ENCODE data around the gene HOXA4. TPM values are rescaled to one million over a fixed set of nuclear protein-coding genes. Genes with fewer than 3 reads are reported as not detected.

The HOXA4 gene
- total RNA-seq, 3 donors from 2014 or later (not counting 1 experiment from before 2014, with no cell fraction given): 0.52 to 2.1 (median 0.63) TPM

- intact Hi-C loops (cut with micrococcal nuclease): loop anchor here (5.0 kb wide), 2 partner anchors 32 to 58 kb away; partner anchors contain the start of genes HOXA1 and HOXA11
- no peak overlapping the region for H3K27ac ChIP-seq (ENCODE audit: low read length)
- ATAC-seq (no peak), DNase-seq (peak in 1 of 2 donors; percentile 56)
- 8% methylated on average over 47 of the region's 48 CpGs for WGBS (ENCODE audit: insufficient coverage)
- H3K27me3 Mint-ChIP-seq (ENCODE audit: low read depth in 2 of 2): peaks cover 80 to 91% of the 10 kb centered on the region in 2 donors
- no peaks in the 10 kb centered on the region for H3K9me3 Mint-ChIP-seq
- peaks cover 70% of the 10 kb centered on the region for H3K4me1 ChIP-seq (ENCODE audit: control insufficient read depth, insufficient read depth, low read length)
- no peaks in the 10 kb centered on the region for H3K36me3 ChIP-seq (ENCODE audit: control insufficient read depth, insufficient read depth, low read length)
- H3K4me3 Mint-ChIP-seq: peak overlapping the region; percentile 83
- H3K36me3 Mint-ChIP-seq: no peaks in the 10 kb centered on the region
- H3K4me3 ChIP-seq (ENCODE audit: low read length): no peak overlapping the region
- TF ChIP-seq CTCF (IDR thresholded peaks at IDR 0.05): no peak
- no peaks in the 10 kb centered on the region for H3K9me3 ChIP-seq (ENCODE audit: control insufficient read depth, insufficient read depth, low read length)
- peak overlapping the region in 1 of 2 donors; percentile 64 for H3K27ac Mint-ChIP-seq
- H3K27me3 ChIP-seq (ENCODE audit: control insufficient read depth, insufficient read depth, low read length): peaks cover 86% of the 10 kb centered on the region
- H3K4me1 Mint-ChIP-seq: peaks cover 47 to 66% of the 10 kb centered on the region in 2 donors
Measured at GRCh38 chr7:27154901-27155815, 24.6 kb upstream of the HOXA4 start.

- no peak overlapping the region for H3K4me3 ChIP-seq (ENCODE audit: low read length)
- Mint-ChIP-seq H3K27ac (peak overlapping the region in 1 of 2 donors; percentile 61), H3K36me3 (no peaks in the 10 kb centered on the region), H3K9me3 (no peaks in the 10 kb centered on the region), H3K27me3 (ENCODE audit: low read depth in 2 of 2) (peaks cover 74 to 86% of the 10 kb centered on the region in 2 donors), H3K4me1 (peaks cover 40 to 60% of the 10 kb centered on the region in 2 donors), H3K4me3 (peak overlapping the region; percentile 83)
- intact Hi-C loops (cut with micrococcal nuclease): loop anchor here (5.0 kb wide), 2 partner anchors 33 to 57 kb away; partner anchors contain the start of genes HOXA1 and HOXA11
- no peak for TF ChIP-seq CTCF (IDR thresholded peaks at IDR 0.05)
- no peaks in the 10 kb centered on the region for H3K9me3 ChIP-seq (ENCODE audit: control insufficient read depth, insufficient read depth, low read length)
- H3K36me3 ChIP-seq (ENCODE audit: control insufficient read depth, insufficient read depth, low read length): no peaks in the 10 kb centered on the region
- DNase-seq (no peak), ATAC-seq (no peak)
- H3K27me3 ChIP-seq (ENCODE audit: control insufficient read depth, insufficient read depth, low read length): peaks cover 83% of the 10 kb centered on the region
- 81% methylated on average over 10 of the region's 10 CpGs for WGBS (ENCODE audit: insufficient coverage)
- no peak overlapping the region for H3K27ac ChIP-seq (ENCODE audit: low read length)
- H3K4me1 ChIP-seq (ENCODE audit: control insufficient read depth, insufficient read depth, low read length): peaks cover 69% of the 10 kb centered on the region
Measured at GRCh38 chr7:27154369-27154768, 23.8 kb upstream of the HOXA4 start.

GRCh38 chr7:27153526-27153925, 23.0 kb upstream of the HOXA4 start:
- Histone ChIP-seq H3K36me3 (ENCODE audit: control insufficient read depth, insufficient read depth, low read length) (no peaks in the 10 kb centered on the region), H3K27me3 (ENCODE audit: control insufficient read depth, insufficient read depth, low read length) (peaks cover 83% of the 10 kb centered on the region), H3K4me3 (ENCODE audit: low read length) (no peak overlapping the region), H3K4me1 (ENCODE audit: control insufficient read depth, insufficient read depth, low read length) (peaks cover 73% of the 10 kb centered on the region), H3K27ac (ENCODE audit: low read length) (no peak overlapping the region), H3K9me3 (ENCODE audit: control insufficient read depth, insufficient read depth, low read length) (no peaks in the 10 kb centered on the region)
- Mint-ChIP-seq H3K36me3 (no peaks in the 10 kb centered on the region), H3K9me3 (no peaks in the 10 kb centered on the region), H3K27me3 (ENCODE audit: low read depth in 2 of 2) (peaks cover 70 to 78% of the 10 kb centered on the region in 2 donors), H3K4me1 (peaks cover 40 to 55% of the 10 kb centered on the region in 2 donors), H3K27ac (no peak overlapping the region), H3K4me3 (no peak overlapping the region)
- no peak for TF ChIP-seq CTCF (IDR thresholded peaks at IDR 0.05)
- DNase-seq (no peak), ATAC-seq (no peak)
- WGBS (ENCODE audit: insufficient coverage): 96% methylated on average over 3 of the region's 3 CpGs
- intact Hi-C loops (cut with micrococcal nuclease): loop anchor here (5.0 kb wide), 2 partner anchors 34 to 56 kb away; partner anchors contain the start of genes HOXA1 and HOXA11
